K562 (cell line): ENCODE results near the gene ISLR2. TPM values are rescaled to one million over a fixed set of nuclear protein-coding genes. Genes with fewer than 3 reads are reported as not detected.
A peak's percentile ranks its signal among the peaks of the same experiment; 100 is the strongest.

Source experiments
- ATF4 ChIP-seq: fragments of 450-650 bp; formaldehyde crosslinking; IDR thresholded peaks from 2 replicates; pipeline ENCODE4 v1.4.0; 2022; ENCODE audit warnings: mild to moderate bottlenecking, moderate library complexity
- CEBPB ChIP-seq: fragments of 450-650 bp; IDR thresholded peaks from 2 replicates; pipeline ENCODE4 v1.6.1; 2016; ENCODE audit warnings: missing genetic modification characterization, missing compliant biosample characterization
- CHAMP1 ChIP-seq: fragments of 450-650 bp; IDR thresholded peaks from 2 replicates; pipeline ENCODE4 v1.6.1; 2016; ENCODE audit warnings: mild to moderate bottlenecking
- CTBP1 ChIP-seq: fragments of 450-650 bp; IDR thresholded peaks from 2 replicates; pipeline ENCODE4 v1.6.1; 2016; ENCODE audit warnings: borderline replicate concordance
- ELK3 ChIP-seq: fragments of 450-650 bp; formaldehyde crosslinking; IDR thresholded peaks from 2 replicates; pipeline ENCODE4 v1.4.0; 2020; ENCODE audit warnings: mild to moderate bottlenecking
- EP400 ChIP-seq: fragments of 450-650 bp; IDR thresholded peaks from 2 replicates; pipeline ENCODE4 v1.6.1; 2017; ENCODE audit warnings: antibody characterized with exemption, mild to moderate bottlenecking, moderate library complexity
- ETV6 ChIP-seq, 3 experiments: fragments of 150-350 bp in 1 of 3; sonication (generic) in 1 of 3; formaldehyde crosslinking in 1 of 3; IDR thresholded peaks; 2 replicates each; pipeline versions ENCODE4 v1.6.1 to v1.8.0; 2014 to 2022; ENCODE audit warnings: borderline replicate concordance in 2 of 3, low read depth in 2 of 3, antibody characterized with exemption in 1 of 3, low read length in 1 of 3, mild to moderate bottlenecking in 1 of 3, missing genetic modification reagents in 1 of 3
- FOXP1 ChIP-seq: sonication (generic); formaldehyde crosslinking; IDR thresholded peaks from 2 replicates; pipeline ENCODE4 v1.8.0; 2022; ENCODE audit warnings: mild to moderate bottlenecking, missing genetic modification reagents
- HIVEP1 ChIP-seq: fragments of 250-450 bp; sonication (Bioruptor Pico); IDR thresholded peaks from 2 replicates; pipeline ENCODE4 v1.4.0; 2020; ENCODE audit warnings: mild to moderate bottlenecking
- IFI16 ChIP-seq: fragments of 250-450 bp; sonication (Bioruptor Pico); IDR thresholded peaks from 2 replicates; pipeline ENCODE4 v2.1.2; 2022; ENCODE audit warnings: mild to moderate bottlenecking, inconsistent platforms
- MBD1 ChIP-seq: fragments of 250-450 bp; sonication (Bioruptor Pico); IDR thresholded peaks from 2 replicates; pipeline ENCODE4 v1.8.0; 2022; ENCODE audit warnings: inconsistent platforms
- MTA2 ChIP-seq: fragments of 450-650 bp; IDR thresholded peaks from 2 replicates; pipeline ENCODE4 v1.6.1; 2016; ENCODE audit warnings: low read depth
- NCOA2 ChIP-seq, 2 experiments: fragments of 450-650 bp; IDR thresholded peaks; 2 replicates each; pipeline ENCODE4 v1.6.1; 2018; ENCODE audit warnings: mild to moderate bottlenecking in 2 of 2, moderate library complexity in 1 of 2; ENCODE audit not compliant: partially characterized antibody in 2 of 2
- NFIC ChIP-seq: fragments of 450-650 bp; IDR thresholded peaks from 2 replicates; pipeline ENCODE4 v1.6.1; 2017; ENCODE audit warnings: mild to moderate bottlenecking, inconsistent platforms
- NR2C1 ChIP-seq, 2 experiments: fragments of 450-650 bp; IDR thresholded peaks; 2 replicates each; pipeline ENCODE4 v1.6.1; 2017; ENCODE audit warnings: mild to moderate bottlenecking in 2 of 2, antibody characterized with exemption in 1 of 2, inconsistent platforms in 1 of 2, missing compliant biosample characterization in 1 of 2, missing genetic modification characterization in 1 of 2
- SREBF2 ChIP-seq: sonication (generic); formaldehyde crosslinking; IDR thresholded peaks from 2 replicates; pipeline ENCODE4 v1.4.0; 2020; ENCODE audit warnings: mild to moderate bottlenecking, missing genetic modification reagents
- SRSF3 ChIP-seq: fragments of 200-400 bp; formaldehyde crosslinking; IDR thresholded peaks from 2 replicates; pipeline ENCODE4 v1.6.1; 2016; ENCODE audit warnings: mild to moderate bottlenecking, low read length, moderate library complexity; ENCODE audit not compliant: insufficient read depth
- SRSF9 ChIP-seq: fragments of 200-400 bp; formaldehyde crosslinking; IDR thresholded peaks from 2 replicates; pipeline ENCODE4 v1.6.1; 2017; ENCODE audit warnings: low read depth, low read length, borderline replicate concordance
- TEAD1 ChIP-seq, 2 experiments: fragments of 450-650 bp in 1 of 2; sonication (generic) in 1 of 2; formaldehyde crosslinking; IDR thresholded peaks; 2 replicates each; pipeline versions ENCODE4 v1.4.0 to v1.8.0; 2020 to 2022; ENCODE audit warnings: mild to moderate bottlenecking in 2 of 2, missing genetic modification reagents in 1 of 2
- THRAP3 ChIP-seq: fragments of 450-650 bp; IDR thresholded peaks from 2 replicates; pipeline ENCODE4 v1.6.1; 2016; ENCODE audit warnings: mild to moderate bottlenecking, inconsistent platforms, borderline replicate concordance
- ZEB2 ChIP-seq: fragments of 450-650 bp; IDR thresholded peaks from 2 replicates; pipeline ENCODE4 v1.6.1; 2016
- ZNF324 ChIP-seq: fragments of 250-450 bp; sonication (Bioruptor Pico); IDR thresholded peaks from 2 replicates; pipeline ENCODE4 v1.4.0; 2020; ENCODE audit warnings: mild to moderate bottlenecking
- ZNF384 ChIP-seq: IDR thresholded peaks from 2 replicates; pipeline ENCODE4 v1.6.1; 2012; ENCODE audit warnings: low read depth, low read length, improper control_type of control experiment
- ZSCAN29 ChIP-seq: fragments of 450-650 bp; IDR thresholded peaks from 2 replicates; pipeline ENCODE4 v1.6.1; 2017
- polyA plus RNA-seq, 8 experiments: library from polyadenylated mRNA; depleted of rRNA in 4 of 8; stranded (reverse) in 5 of 8; unstranded in 3 of 8; fragments of >200 nt; fragmentation: Nextera tagmentation in 2 of 8; fragmentation: Illumina TruSeq in 1 of 8; extraction: Ambion mirVana in 2 of 8; extraction: Trizol in 1 of 8; gene quantifications; 2 replicates each; pipeline versions ENCODE4 v1.2.1 to v1.2.3, GENCODE V29; 2011 to 2014; ENCODE audit warnings: inconsistent platforms in 1 of 8, missing spikeins in 1 of 8
- total RNA-seq, 7 experiments: library from RNA; depleted of rRNA in 6 of 7; stranded (reverse); fragments of >200 nt in 6 of 7; fragmentation: Illumina TruSeq in 2 of 7; extraction: Trizol in 2 of 7; gene quantifications; 2 replicates each; pipeline versions ENCODE4 v1.2.1 to v1.2.3, GENCODE V29; 2011 to 2021; ENCODE audit warnings: low replicate concordance in 1 of 7

The ISLR2 gene
- total and polyA plus RNA-seq, 9 of the 15 experiments (the other 6 are each of a cell fraction or from before 2014, with no cell fraction given) = not detected

- TF ChIP-seq TEAD1 (CRISPR knock-in tag; IDR thresholded peaks at IDR 0.05) (0 out of 4 replicates have a peak, but pooled peaks of 1 of the 2 experiments have one; percentile 28), ZNF324 (CRISPR knock-in tag) (no peak), CEBPB (tag) (no peak), MBD1 (CRISPR knock-in tag) (no peak), NFIC (no peak), HIVEP1 (CRISPR knock-in tag) (no peak), IFI16 (CRISPR knock-in tag) (no peak), EP400 (no peak), ATF4 (no peak), NCOA2 (IDR thresholded peaks at IDR 0.05; ENCODE audit: partially characterized antibody in 2 of 2) (no peak), NR2C1 (IDR thresholded peaks at IDR 0.05) (no peak), NR2C1 (tag; IDR thresholded peaks at IDR 0.05) (no peak), SREBF2 (CRISPR knock-in tag) (no peak), MTA2 (no peak), ZEB2 (no peak), ELK3 (no peak), ZNF384 (no peak), ZSCAN29 (no peak), ETV6 (IDR thresholded peaks at IDR 0.05; ENCODE audit: borderline replicate concordance in 1 of 2, low read depth in 2 of 2, low read length in 1 of 2) (no peak), ETV6 (CRISPR knock-in tag; IDR thresholded peaks at IDR 0.05; ENCODE audit: borderline replicate concordance) (no peak), THRAP3 (no peak), CHAMP1 (no peak), CTBP1 (peak; percentile 35; the same call in 1 of the 2 replicates), SRSF9 (no peak), SRSF3 (no peak), FOXP1 (no peak)
Measured at GRCh38 chr15:74127255-74127953, 3.0 kb upstream of the ISLR2 start (continued).
